OCI-M1 (cell line): Measurements from ENCODE around the gene CLDN1.

Source experiments
- DNase-seq: peaks from one replicate; lab custom pipeline; 2025; lab: John Stamatoyannopoulos, UW

Gene CLDN1

DNA sequence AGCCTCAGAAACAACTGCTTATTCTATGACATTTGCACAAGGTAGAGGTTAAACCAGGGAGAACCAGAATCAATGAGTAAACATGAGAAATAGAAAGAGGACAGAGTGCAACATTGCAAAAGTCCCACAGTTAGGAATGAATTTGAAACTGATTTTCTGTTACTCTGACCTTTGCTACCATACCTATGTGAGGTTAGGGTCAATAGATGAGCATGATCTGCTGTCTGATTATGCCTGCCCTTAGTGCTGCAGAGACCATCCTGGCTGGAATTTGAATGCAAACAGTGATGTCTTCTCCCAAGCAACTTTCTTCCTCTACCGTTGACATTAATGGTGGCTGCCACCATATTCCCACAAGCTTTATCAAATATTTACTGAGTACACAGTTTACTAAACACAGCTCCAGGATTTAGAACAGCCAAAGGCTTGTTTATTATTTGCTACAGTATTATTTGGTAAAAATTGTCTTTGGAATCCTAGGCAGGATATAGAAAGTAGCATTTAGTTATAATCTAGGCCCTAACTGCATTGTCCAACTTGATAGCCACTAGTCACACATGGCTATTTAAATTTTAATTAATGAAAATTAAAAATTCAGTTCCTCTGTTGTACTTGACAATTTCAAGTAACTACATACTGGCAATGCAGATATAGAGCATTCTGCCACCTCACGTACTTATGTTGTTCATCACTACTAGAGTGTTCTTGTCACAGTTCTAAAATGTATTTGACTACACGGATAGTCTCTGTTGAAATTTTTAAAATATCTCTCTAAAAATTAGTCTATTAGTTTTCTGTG, 8.9 kb upstream of the CLDN1 start:
- no peak for DNase-seq

- no peak for DNase-seq
Observed at GRCh38 chr3:190326930-190327329, 4.7 kb upstream of the CLDN1 start.

DNA sequence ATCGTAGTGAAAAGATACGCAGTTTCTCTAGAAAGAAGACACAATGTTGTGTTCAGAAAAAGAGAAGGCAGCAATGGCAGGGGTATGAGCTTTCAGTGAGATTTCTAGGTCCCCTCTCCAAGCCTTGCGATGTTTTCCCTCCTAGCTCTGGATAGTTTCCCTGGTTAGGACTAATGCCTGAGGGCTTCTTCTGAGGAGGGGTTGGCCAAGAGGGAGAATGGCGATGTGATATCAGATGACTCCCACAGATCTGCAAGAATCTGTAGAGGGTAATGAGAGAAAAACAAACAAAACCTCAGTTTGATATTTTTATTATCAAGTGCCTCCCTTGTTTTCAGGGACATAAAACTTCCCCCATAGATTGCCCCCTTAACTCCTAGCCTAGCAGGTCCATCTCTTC, 4.1 kb upstream of the CLDN1 start:
- no peak for DNase-seq

DNA sequence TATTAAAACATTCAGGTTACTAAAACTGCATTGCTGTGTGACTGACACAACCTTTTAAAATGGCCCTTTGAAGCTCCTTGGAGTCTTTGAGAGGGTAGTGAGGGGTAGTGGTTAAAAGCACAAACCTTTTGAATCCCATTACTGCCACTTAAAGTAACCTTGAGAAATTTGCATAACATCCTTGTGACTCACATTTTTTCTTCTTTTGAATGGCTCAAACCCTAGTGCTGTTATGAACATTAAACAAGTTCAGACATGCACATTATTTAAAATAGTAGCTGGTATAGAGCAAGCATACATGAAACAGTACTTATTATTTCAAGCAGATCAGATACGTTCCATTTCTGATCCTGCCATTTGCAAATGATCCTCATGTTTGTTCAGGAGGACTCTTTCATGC, 3.7 kb upstream of the CLDN1 start:
- no peak for DNase-seq

DNA sequence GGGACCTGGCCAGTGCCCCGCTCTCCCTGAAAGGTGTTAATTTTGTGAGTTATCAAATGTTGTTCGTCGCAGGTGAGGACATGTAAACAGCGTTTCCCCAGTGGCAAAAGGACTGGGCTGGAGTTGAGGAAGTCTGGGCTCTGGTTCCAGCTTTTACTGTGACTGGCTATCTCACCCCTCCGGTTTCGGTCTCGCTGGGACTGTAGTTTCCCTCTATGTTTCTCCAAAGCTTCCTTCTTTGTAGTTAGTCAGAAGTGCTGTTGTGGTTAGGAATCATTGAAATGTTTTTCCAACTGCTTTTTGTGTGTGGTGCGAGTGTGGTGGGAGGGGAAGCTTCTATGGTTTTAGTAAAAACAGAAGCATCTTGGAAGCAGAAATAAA, 990 bp upstream of the CLDN1 start:
- DNase-seq, result no peak

DNA sequence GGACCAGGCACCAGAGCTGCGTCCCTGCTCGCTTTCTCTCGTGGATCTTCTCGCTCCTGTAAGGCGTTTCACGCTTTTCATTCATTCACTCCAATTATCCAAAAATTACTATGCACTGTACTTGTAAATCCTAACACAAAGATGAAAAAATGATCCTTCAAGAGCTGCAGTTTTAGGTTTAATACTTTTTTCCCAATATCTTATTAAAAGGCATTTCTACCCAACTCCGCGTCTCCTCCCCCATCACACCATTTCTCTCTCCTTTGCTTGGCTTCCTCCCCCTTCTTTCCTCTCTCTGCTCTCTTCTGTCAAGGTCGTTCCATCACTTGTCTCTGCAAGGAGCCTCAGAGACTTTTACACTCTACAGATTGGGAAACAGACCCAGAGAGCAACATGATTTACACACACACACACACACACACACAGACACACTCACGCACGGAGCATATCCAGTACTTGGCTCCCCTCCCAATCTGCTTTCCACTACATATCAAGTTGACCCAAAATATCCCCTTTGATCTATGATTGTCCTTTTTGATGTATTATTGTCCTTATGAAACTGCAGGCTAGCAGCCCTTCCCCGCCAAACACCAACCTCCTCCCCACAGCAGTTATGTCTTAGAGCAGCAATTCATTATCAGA, 479 bp upstream of the CLDN1 start:
- DNase-seq, result no peak

GRCh38 chr3:190320594-190321362, 1.5 kb downstream of the CLDN1 start:
- DNase-seq, result no peak

- DNase-seq, result no peak
Observed at GRCh38 chr3:190319660-190320059, 2.6 kb downstream of the CLDN1 start.

DNA sequence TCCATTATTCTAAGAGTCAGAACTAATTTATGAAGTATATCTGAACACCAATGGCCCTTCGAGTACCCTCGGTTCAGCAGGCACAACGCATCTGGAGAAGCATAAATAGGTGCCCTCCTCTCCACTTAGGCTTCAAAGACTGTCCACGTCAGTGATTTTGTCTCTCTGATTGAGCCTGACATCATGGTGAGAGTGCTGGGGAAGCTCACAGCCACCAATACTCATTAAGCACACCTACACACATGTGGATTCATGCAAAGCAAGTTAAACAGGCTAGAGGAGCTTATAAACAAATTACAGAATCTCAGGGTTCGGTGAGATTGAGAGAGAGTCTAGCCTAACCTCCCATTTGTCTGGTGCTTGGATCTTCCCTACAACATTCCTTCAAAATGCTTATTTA, 3.6 kb downstream of the CLDN1 start:
- DNase-seq, result no peak

DNA sequence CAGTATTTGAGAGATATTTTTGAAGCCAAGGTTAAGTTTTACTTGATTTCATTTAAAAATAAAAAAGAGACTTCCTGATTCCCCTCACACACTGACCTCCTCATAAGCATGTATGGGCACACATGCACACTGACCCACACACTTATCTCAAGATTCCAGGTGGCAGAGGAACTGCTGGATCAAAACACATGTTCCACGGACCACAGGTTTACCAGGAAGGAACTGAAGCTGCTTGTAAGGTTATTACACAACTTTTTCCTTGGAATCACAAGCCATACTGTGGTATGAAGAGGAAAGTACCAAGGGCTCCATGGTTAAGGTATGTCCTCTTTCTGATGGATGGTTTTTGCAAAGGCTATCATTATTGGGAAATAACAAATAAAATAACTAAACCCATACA, 7.5 kb downstream of the CLDN1 start:
- no peak for DNase-seq

DNA sequence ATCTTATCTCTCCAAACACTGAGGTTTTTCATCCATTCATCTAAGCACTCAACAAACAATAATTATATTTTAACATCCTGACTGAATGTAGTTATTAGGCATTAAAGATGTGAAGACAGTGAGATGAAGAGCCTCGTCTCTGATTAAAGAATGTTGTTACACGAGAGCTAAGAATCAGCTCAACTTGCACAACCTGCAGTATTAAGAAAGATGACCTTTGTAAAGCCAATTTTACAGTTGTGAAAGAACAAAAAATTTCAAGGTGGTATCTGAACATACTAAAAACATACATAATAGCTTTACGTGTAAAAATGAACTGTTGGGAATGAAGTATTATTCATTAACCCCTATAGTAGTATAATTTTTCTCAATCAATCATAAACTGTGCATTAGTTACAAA, 12.8 kb downstream of the CLDN1 start:
- no peak for DNase-seq

- DNase-seq, result no peak
Observed at GRCh38 chr3:190308154-190308553, 14.1 kb downstream of the CLDN1 start.

- DNase-seq, result no peak
Observed at GRCh38 chr3:190307164-190307545, 15.1 kb downstream of the CLDN1 start.

- no peak for DNase-seq
Observed at GRCh38 chr3:190306513-190307163, 15.6 kb downstream of the CLDN1 start.

DNA sequence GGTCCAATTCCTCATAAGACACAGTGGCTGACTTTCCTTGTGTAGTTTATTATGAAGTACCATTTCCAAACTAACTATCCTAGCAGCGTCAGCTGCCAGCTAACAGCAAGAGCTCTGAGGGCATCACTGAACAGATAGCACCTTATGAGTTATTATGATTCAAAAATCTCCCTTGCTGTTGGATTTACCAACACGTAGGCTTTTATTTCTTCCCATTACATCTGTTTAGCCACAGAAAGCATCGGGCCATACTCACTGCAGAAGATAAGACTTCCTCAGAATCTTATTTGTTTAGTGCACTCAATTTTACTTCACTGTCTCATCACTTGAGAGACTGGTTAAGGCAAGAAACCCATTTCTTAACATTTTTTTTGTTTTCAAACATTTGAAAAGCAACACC, 16.2 kb downstream of the CLDN1 start:
- no peak for DNase-seq

DNA sequence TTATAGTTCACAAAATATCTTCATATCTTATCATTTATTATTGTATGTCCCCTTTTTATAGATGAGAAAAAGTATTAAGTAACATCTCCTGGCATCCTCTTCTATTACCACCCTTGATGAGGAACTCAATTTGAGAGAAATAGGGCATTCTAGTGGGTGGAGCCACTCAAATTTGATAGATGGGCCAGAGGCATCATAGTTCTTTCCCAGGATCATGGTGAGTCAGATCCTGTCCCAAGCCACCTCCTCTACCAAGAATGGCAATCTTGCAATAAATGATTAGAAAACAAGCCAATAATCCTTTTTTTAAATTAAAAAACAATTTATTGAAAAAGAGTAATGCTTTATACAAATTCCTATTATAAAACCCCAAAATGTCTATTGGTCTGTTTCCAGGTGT, 16.8 kb downstream of the CLDN1 start:
- DNase-seq, result no peak

DNA sequence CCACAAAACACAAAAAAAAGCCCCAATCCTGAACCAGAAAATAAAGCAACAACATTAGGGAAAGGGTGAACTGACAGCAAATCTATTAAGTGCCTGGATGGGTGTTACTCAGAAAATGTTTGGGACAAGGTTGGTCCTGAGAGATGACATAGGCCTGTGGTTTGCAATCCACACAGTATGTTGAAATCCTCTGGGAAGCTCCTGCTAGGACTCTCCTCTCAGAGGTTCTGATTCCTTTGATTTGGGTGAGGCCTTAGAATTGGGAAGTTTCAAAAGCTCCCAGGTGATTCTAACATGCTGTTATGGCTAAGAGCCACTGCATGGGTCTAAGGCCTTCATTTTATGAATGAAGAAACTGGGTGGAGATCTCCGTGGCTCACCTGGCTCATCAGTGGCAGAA, 18.4 kb downstream of the CLDN1 start:
- DNase-seq, result no peak

GRCh38 chr3:190302212-190302867, 19.9 kb downstream of the CLDN1 start:
- no peak for DNase-seq

- DNase-seq, result peak; percentile 62
Observed at GRCh38 chr3:190301591-190301990, 20.7 kb downstream of the CLDN1 start.

- DNase-seq, result no peak
Observed at GRCh38 chr3:190299969-190300368, 22.3 kb downstream of the CLDN1 start.

DNA sequence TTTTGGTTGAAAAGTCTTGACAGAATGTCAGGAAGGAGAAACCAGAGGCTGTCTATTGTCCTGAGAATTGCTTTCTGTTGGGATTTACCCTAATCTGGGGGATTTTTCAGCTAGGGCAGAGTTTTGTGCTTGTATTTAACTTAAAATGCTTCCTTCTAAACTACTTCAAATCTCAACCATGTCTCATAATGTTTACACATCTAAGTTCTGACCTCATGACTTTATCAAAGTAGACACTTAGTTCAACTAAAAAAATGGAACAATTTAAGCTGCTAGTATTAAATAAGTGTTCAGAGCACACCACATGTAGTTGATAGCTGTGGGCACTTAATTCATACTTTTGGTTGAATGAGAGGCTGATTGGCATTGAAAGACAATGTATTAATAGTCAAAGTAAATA, 28.2 kb downstream of the CLDN1 start:
- no peak for DNase-seq

DNA sequence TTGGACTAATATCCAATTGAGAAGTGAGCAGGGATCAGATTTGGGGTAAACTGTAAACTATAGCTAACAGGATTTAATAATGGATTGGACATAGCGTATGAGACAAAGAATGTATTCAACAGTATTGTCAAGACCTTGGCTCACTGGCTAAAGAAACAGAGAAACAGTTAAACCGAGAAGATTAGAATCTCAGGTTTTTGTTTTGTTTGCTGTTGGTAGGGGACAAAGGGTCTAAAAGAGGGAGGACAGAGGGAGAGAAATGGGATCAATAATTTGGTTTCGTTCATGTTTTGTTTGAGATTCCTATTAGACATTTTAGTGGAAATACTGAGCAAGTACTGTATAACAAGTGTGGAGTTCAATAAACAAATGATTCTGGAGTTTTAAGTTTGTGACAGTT, 28.6 kb downstream of the CLDN1 start:
- no peak for DNase-seq
